A673 (cell line): ENCODE results near the gene ANK2.

ENCODE experiments used
- EZH2 ChIP-seq: fragments of 200-600 bp; sonication (generic); IDR thresholded peaks from 2 replicates; pipeline ENCODE4 v1.6.1; 2017; ENCODE audit warnings: borderline replicate concordance, low read depth, mild to moderate bottlenecking, mixed read lengths, antibody characterized with exemption, low read length; ENCODE audit not compliant: poor library complexity, severe bottlenecking
- TF ChIP-seq, protein P1 (sequence below): fragments of 300-800, 200-600 bp; sonication (generic); conservative IDR thresholded peaks from 2 replicates; pipeline ENCODE4 v1.5.1; 2017; ENCODE audit warnings: low read depth, mild to moderate bottlenecking, antibody characterized with exemption, low read length, moderate library complexity, mixed read lengths

DNA sequence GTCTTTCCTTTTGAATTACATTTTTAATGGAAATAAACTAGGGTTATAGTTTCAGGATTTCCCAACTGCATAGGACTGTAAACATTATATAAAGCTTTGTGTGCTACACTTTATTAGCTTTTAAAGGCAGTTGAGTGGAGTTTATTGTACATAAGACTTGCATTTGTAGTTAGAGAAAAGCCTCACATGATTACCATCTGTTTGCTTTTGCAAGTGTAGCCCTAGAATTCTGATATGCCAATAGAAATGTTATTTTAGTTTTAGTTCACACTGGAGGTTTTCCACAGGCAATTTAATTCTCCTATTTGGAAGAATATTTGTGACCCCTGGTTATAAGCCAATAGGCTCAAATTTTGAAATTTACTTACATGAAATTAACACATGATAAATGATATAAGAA, 41.3 kb upstream of the ANK2 start:
- TF ChIP-seq, protein P1, sequence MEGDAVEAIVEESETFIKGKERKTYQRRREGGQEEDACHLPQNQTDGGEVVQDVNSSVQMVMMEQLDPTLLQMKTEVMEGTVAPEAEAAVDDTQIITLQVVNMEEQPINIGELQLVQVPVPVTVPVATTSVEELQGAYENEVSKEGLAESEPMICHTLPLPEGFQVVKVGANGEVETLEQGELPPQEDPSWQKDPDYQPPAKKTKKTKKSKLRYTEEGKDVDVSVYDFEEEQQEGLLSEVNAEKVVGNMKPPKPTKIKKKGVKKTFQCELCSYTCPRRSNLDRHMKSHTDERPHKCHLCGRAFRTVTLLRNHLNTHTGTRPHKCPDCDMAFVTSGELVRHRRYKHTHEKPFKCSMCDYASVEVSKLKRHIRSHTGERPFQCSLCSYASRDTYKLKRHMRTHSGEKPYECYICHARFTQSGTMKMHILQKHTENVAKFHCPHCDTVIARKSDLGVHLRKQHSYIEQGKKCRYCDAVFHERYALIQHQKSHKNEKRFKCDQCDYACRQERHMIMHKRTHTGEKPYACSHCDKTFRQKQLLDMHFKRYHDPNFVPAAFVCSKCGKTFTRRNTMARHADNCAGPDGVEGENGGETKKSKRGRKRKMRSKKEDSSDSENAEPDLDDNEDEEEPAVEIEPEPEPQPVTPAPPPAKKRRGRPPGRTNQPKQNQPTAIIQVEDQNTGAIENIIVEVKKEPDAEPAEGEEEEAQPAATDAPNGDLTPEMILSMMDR: no peak
- no peak for TF ChIP-seq EZH2
